Body of pancreas (tissue), 4 donors: Measurements from ENCODE around the gene BAIAP2L1. TPM values are rescaled to one million over a fixed set of nuclear protein-coding genes. Genes with fewer than 3 reads are reported as not detected.
A peak's percentile ranks its signal among the peaks of the same experiment; 100 is the strongest.

Experiments used
- ATAC-seq: fragments of 150-250 bp; one replicate; pipeline ENCODE4 v1.9.1; 2016
- DNase-seq, 4 donors: peaks; one replicate each; pipeline ENCODE4 v3.0.0-alpha.2; 2019
- H3K27ac ChIP-seq, 4 donors: fragments of 200-600 bp; sonication (generic); 1 replicate in 3 of 4; 2 replicates in 1 of 4; pipeline versions ENCODE4 v1.5.1 to v1.6.1; 2016 to 2019; ENCODE audit warnings: mild to moderate bottlenecking in 1 of 4, mixed read lengths in 1 of 4, moderate library complexity in 1 of 4
- H3K27me3 ChIP-seq, 2 donors: fragments of 200-600 bp; sonication (generic); one replicate each; pipeline ENCODE4 v1.6.0; 2016; ENCODE audit warnings: mild to moderate bottlenecking in 1 of 2
- H3K36me3 ChIP-seq, 2 donors: fragments of 200-600 bp; sonication (generic); replicated peaks in 1 of 2; 2 replicates each; pipeline ENCODE4 v1.5.1; 2016; ENCODE audit warnings: low read depth in 2 of 2; ENCODE audit not compliant: insufficient read depth in 1 of 2
- H3K4me1 ChIP-seq: fragments of 200-600 bp; sonication (generic); one replicate; pipeline ENCODE4 v1.6.0; 2016
- H3K4me3 ChIP-seq, 2 donors: fragments of 200-600 bp; sonication (generic); 1 replicate in 1 of 2; 2 replicates in 1 of 2; pipeline ENCODE4 v1.5.1; 2016 to 2019
- H3K9me3 ChIP-seq, 3 donors: fragments of 200-600 bp; sonication (generic); 1 replicate in 2 of 3; 2 replicates in 1 of 3; pipeline ENCODE4 v1.5.1; 2016
- POLR2A ChIP-seq, 3 donors: fragments of 450-650 bp; IDR thresholded peaks; one replicate each; pipeline ENCODE4 v1.6.1; 2016; ENCODE audit warnings: antibody characterized with exemption in 3 of 3, mild to moderate bottlenecking in 2 of 3
- WGBS, 2 donors: methylation state at CpG; one replicate each; pipeline ENCODE4 v1.1.5; 2017; 5-methylcytosine and 5-hydroxymethylcytosine counted together
- intact Hi-C: fragments of 100-400 bp; cut with DNase I; formaldehyde crosslinking; loops from one replicate; pipeline ENCODE4 v1.15.1; 2023
- total RNA-seq, 2 donors: library from RNA; depleted of rRNA; stranded (reverse); fragments of >200 nt; gene quantifications; one replicate each; pipeline ENCODE4 v1.1.0, GENCODE V29; 2016
- TF ChIP-seq, protein P1 (sequence below), 7 experiments: fragments of 450-650 bp in 4 of 7; fragments of 200-600 bp in 3 of 7; sonication (generic) in 3 of 7; IDR thresholded peaks; one replicate each; pipeline ENCODE4 v1.5.1; 2016 to 2019; ENCODE audit warnings: antibody characterized with exemption in 7 of 7

Gene BAIAP2L1
- total RNA-seq, 2 donors from 2014 or later: 15.8 to 23.1 TPM

DNA sequence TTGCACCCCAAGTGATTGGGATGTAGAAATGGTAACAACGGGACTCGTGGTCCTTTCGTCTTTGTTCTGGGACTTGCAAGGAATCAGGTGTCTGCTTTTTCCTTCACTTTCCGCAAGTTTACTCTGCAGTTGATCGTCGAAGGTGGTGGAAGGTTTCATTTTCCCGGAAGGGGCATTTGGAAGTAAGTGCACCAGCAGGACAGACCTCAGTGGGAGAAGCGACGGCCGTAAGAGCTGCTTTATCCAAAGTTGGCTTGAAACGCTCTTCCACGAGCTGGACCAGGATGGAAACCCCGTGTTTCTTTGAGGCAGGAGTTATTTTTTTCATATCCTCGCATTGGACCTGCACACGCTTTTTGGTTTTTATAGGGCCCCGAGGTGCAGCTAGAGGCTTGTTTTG, 118.2 kb downstream of the BAIAP2L1 start:
- H3K27ac ChIP-seq: peak overlapping the region; percentile 95 to 99 (median 97)
- H3K4me3 ChIP-seq: peak overlapping the region; percentile 79 to 87
- ATAC-seq: no peak
- H3K9me3 ChIP-seq: no peaks in the 10 kb centered on the region
- intact Hi-C loops: no loop called here
- no peaks in the 10 kb centered on the region for H3K27me3 ChIP-seq
- WGBS, 2 donors: 8 to 17% methylated on average over 11 to 16 of the region's 16 CpGs
- H3K4me1 ChIP-seq: peaks cover 79% of the 10 kb centered on the region
- no peaks in the 10 kb centered on the region for H3K36me3 ChIP-seq
- DNase-seq: no peak
- TF ChIP-seq, protein P1, sequence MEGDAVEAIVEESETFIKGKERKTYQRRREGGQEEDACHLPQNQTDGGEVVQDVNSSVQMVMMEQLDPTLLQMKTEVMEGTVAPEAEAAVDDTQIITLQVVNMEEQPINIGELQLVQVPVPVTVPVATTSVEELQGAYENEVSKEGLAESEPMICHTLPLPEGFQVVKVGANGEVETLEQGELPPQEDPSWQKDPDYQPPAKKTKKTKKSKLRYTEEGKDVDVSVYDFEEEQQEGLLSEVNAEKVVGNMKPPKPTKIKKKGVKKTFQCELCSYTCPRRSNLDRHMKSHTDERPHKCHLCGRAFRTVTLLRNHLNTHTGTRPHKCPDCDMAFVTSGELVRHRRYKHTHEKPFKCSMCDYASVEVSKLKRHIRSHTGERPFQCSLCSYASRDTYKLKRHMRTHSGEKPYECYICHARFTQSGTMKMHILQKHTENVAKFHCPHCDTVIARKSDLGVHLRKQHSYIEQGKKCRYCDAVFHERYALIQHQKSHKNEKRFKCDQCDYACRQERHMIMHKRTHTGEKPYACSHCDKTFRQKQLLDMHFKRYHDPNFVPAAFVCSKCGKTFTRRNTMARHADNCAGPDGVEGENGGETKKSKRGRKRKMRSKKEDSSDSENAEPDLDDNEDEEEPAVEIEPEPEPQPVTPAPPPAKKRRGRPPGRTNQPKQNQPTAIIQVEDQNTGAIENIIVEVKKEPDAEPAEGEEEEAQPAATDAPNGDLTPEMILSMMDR (IDR thresholded peaks at IDR 0.05): no peak
- TF ChIP-seq POLR2A (IDR thresholded peaks at IDR 0.05): no peak

DNA sequence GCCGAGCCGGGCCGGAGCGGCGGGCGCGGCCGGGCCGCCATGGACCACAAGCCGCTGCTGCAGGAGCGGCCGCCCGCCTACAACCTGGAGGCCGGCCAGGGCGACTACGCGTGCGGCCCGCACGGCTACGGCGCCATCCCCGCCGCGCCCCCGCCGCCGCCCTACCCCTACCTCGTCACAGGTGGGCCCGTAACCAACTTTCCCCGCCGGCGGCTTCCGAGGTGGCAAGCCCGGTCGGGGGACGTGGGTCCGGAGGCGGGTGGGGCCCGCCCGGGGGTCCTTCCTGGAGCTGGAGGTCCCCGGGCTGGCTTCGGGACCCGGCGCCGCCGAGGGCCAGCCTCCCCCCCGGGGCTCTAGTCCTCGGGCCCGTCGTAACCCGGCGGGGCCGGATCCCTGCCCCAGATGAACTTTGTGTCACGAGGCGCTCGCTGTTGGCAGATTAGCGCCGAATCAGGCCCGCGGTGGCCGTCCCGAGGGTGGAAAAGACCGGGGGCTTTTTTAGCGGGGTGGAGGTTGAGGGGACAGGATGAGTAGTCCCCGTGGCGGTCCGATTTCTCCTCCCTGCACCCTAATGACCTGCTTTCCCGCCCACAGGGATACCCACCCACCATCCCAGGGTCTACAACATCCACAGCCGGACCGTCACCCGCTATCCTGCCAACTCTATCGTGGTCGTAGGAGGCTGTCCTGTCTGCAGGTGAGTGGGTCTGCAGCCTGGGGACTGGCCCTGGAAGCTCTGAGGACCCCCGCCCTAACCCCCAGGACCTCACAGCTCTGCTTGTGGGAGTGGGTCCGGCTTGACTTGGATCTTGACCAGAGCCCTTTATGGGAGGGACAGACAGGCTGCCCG, 118.9 kb downstream of the BAIAP2L1 start:
- Histone ChIP-seq H3K4me1 (peaks cover 78% of the 10 kb centered on the region), H3K27me3 (no peaks in the 10 kb centered on the region), H3K9me3 (no peaks in the 10 kb centered on the region), H3K36me3 (no peaks in the 10 kb centered on the region), H3K4me3 (peak overlapping the region; percentile 79 to 87), H3K27ac (peak overlapping the region; percentile 95 to 99 (median 97))
- WGBS, 2 donors: 2 to 4% methylated on average over 8 to 56 of the region's 77 CpGs
- intact Hi-C loops: no loop called here
- peak in 2 of 3 donors; percentile 16 to 29 for TF ChIP-seq POLR2A (IDR thresholded peaks at IDR 0.05)
- TF ChIP-seq, protein P1 (IDR thresholded peaks at IDR 0.05): no peak
- DNase-seq (peak; percentile 50 to 66 (median 61)), ATAC-seq (peak; percentile 29)

DNA sequence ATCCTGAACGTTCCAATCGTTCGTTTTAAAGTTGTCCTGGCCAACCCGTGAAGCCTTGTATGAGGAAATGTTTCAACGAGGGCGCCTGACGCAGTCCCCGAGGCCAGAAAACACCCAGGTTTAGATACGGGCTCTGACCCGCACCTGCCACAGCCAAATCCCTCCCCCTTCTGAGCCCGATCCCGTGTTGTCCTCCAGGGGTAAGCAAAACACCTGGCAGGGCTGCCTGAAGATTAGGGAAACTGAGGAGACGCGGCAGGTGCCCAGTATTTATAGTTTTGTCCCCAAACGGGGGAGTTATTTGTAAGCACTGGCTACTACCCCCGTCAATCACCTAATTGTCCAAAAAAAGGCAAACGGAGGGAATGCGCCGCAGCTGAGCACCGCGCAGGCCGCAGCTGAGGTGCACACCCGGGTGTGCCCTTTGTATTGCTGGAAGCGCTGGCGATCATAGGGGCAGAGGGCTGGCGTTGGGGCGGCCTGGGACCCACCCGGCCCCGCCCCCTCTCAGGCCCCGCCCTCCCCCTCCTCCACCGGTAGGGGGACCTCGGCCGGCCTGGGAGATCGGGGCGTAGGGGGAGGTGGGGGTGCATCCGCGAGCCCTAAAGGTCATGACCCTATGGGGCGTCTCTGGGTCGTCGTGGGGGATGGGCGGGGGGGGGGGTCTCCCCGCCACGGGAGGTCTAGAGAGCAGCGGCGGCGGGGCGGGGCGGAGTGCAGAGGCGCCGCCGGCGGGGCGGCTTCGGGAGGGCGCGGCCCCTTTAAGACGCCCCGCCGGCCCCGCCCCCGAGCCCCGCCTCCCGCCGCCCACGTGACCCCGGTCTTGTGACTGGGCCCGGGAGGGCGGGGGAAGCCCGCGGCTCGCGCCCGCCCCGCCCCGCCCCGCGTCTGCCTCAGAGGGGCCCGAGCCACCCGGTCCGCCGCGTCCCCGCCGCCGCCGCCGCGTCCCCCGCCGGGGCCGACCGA, 119.8 kb downstream of the BAIAP2L1 start, which contains the start of gene BRI3:
BRI3 (plus strand) TSS at position 896 of the 966 bp plus-strand sequence. CDS start 110 bp downstream, outside the sequence.
- peak within 1 kb of the TSS; percentile 96 to 100 (median 98) for H3K27ac ChIP-seq
- intact Hi-C loops: no loop called here
- DNase-seq (peak; percentile 93 to 97 (median 94)), ATAC-seq (peak; percentile 73)
- TF ChIP-seq POLR2A (IDR thresholded peaks at IDR 0.05): peak; percentile 94 to 99 (median 98)
- TF ChIP-seq, protein P1 (IDR thresholded peaks at IDR 0.05): peak in 3 of 7 experiments; percentile 21 to 40 (median 24)
- peak within 1 kb of the TSS; percentile 79 to 87 for H3K4me3 ChIP-seq
- no peaks in the 10 kb centered on the region for H3K36me3 ChIP-seq
- H3K4me1 ChIP-seq: peaks cover 77% of the 10 kb centered on the region
- 0% methylated on average over 10 to 64 of the region's 92 CpGs for WGBS, 2 donors
- no peaks in the 10 kb centered on the region for H3K9me3 ChIP-seq
- H3K27me3 ChIP-seq: no peaks in the 10 kb centered on the region

DNA sequence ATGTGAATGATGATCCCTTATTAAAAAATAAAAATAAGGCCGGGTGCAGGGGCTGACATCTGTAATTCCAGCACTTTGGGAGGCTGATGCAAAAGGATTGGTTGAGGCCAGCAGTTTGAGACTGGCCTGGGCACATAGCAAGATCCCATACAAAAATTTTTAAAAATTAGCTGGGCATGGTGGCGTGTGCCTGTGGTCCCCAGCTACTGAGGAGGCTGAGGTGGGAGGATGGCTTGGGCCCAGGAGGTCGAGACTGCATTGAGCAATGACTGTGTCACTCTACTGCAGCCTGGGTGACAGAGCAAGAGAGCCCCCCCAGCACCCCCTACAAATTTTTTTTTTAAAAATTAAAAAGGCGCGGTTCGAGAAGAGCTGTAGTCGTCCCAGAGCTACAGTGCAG, 120.6 kb downstream of the BAIAP2L1 start:
- H3K27ac ChIP-seq: peak overlapping the region; percentile 96 to 100 (median 97)
- H3K27me3 ChIP-seq: no peaks in the 10 kb centered on the region
- no peaks in the 10 kb centered on the region for H3K9me3 ChIP-seq
- no peaks in the 10 kb centered on the region for H3K36me3 ChIP-seq
- H3K4me1 ChIP-seq: peaks cover 75% of the 10 kb centered on the region
- 30 to 40% methylated on average over 7 of the region's 7 CpGs for WGBS, 2 donors
- no peak overlapping the region for H3K4me3 ChIP-seq
- intact Hi-C loops: no loop called here
- no peak for TF ChIP-seq POLR2A (IDR thresholded peaks at IDR 0.05)
- TF ChIP-seq, protein P1 (IDR thresholded peaks at IDR 0.05): no peak
- ATAC-seq (no peak), DNase-seq (no peak)
